ENCODE results near the gene RBM10.

DNA sequence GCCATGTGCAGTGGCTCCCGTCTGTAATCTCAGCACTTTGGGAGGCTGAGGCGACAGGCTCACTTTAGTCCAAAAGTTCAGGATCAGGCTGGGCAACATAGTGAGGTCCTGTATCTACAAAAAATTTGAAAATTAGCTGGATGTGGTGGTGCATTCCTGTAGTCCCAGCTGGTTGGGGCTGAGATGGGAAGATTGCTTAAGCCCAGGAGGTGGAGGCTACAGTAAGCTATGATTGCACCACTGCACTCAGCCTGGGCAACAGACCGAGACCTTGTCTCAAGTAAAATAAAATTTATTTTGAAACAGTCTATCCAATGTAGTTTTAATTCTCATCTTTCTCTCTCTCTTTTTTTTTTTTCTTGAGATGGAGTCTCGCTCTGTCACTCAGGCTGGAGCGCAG, 21.1 kb downstream of the RBM10 start:
- TF ChIP-seq, protein P1, sequence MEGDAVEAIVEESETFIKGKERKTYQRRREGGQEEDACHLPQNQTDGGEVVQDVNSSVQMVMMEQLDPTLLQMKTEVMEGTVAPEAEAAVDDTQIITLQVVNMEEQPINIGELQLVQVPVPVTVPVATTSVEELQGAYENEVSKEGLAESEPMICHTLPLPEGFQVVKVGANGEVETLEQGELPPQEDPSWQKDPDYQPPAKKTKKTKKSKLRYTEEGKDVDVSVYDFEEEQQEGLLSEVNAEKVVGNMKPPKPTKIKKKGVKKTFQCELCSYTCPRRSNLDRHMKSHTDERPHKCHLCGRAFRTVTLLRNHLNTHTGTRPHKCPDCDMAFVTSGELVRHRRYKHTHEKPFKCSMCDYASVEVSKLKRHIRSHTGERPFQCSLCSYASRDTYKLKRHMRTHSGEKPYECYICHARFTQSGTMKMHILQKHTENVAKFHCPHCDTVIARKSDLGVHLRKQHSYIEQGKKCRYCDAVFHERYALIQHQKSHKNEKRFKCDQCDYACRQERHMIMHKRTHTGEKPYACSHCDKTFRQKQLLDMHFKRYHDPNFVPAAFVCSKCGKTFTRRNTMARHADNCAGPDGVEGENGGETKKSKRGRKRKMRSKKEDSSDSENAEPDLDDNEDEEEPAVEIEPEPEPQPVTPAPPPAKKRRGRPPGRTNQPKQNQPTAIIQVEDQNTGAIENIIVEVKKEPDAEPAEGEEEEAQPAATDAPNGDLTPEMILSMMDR (IDR thresholded peaks at IDR 0.05), result no peak
- no peak for TF ChIP-seq POLR2A (IDR thresholded peaks at IDR 0.05)
- TF ChIP-seq EP300 (IDR thresholded peaks at IDR 0.05), result no peak
